GM21360 (cell line): ENCODE results near the gene ARHGEF12.

Source experiments
- ATAC-seq: cut with Tn5 transposase; IDR thresholded peaks from one replicate; pipeline ENCODE4 v1.9.1; 2021; ENCODE audit warnings: mild to moderate bottlenecking, moderate library complexity; ENCODE audit not compliant: unreplicated experiment

The ARHGEF12 gene

GRCh38 chr11:120536091-120536796 is 200.0 kb downstream of the ARHGEF12 start:
- no peak for ATAC-seq

DNA sequence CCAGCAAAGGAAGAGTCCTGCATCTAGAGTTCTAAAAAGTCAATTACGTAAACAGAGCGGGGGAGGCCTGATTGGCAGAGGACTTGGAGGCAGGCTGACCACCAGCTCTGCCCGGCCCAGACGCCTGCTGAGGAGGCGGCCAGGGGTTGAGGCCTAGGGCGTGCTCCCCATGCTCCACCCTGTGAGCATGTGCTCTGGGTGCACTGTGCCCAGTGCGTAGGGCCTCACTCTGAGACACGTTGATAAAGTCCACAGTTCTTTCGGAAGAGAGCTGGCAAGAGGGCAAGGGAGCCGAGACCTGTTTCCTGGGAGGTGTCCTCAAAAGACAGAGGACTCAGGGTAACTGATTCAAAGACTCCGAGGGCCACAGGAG is 200.6 kb downstream of the ARHGEF12 start:
- ATAC-seq = no peak

GRCh38 chr11:120537996-120538395 is 201.8 kb downstream of the ARHGEF12 start:
- ATAC-seq = no peak

- ATAC-seq = no peak
Measured at GRCh38 chr11:120538707-120539106, 202.5 kb downstream of the ARHGEF12 start.
